VCaP (cell line): ENCODE data around the gene AMT.
"Not testable (repeated sequence)": the region's sequence is repeated elsewhere in the genome, so short reads cannot be mapped to it uniquely, and the experiment has no call there.

ENCODE experiments used
- H3K27ac ChIP-seq: fragments of 450-650 bp; 2 replicates; pipeline ENCODE4 v1.5.1; 2017
- CTCF ChIP-seq: fragments of 450-650 bp; conservative IDR thresholded peaks from 2 replicates; pipeline ENCODE4 v1.5.1; 2017; ENCODE audit warnings: mild to moderate bottlenecking, moderate library complexity

The AMT gene

GRCh38 chr3:49399461-49399860 is 22.8 kb downstream of the AMT start:
- no peak overlapping the region for H3K27ac ChIP-seq
- no peak for TF ChIP-seq CTCF

DNA sequence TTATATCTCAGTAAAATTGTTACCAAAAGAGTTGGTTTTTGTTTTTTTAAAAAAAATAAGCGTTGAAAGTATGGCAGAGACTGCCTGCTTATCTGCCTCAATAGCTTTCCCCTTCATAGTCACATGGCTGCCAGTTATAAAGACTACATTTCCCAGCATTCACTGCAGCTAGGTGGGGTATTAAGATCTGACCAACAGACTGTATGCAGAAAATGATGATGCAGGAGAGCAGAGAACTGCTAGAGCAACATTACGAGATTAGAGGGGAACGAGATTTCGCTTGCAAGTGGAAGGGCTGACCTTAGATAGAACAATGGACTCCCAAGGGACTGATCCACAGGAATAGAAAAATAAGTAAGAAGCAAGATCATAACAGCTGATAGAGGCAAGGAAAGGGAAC is 24.8 kb downstream of the AMT start:
- TF ChIP-seq CTCF = no peak
- no peak overlapping the region for H3K27ac ChIP-seq

- not testable (repeated sequence) for H3K27ac ChIP-seq
Measured at GRCh38 chr3:49391310-49391709, 31.0 kb downstream of the AMT start.

DNA sequence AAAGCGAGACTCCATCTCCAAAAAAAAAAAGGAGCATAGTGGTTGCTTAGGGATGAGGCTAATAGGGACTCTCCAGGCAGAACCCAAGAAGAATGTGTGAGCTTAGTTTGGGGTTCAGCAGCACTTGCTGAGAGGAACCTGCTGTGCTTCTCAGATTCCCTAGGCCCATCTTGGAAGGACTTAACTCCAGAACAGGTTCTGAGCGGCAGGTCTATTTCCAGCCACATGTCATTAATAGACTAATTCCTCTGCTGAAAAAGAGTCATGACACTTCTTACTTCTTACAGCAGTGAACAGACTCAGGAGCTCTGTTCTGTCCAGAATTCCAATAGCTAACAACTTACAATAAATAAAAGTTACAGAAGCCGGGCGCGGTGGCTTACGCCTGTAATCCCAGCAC is 33.0 kb downstream of the AMT start:
- no peak overlapping the region for H3K27ac ChIP-seq
- TF ChIP-seq CTCF = no peak

GRCh38 chr3:49388289-49388820 is 33.9 kb downstream of the AMT start:
- TF ChIP-seq CTCF = no peak
- no peak overlapping the region; the same call in 1 of the 2 replicates for H3K27ac ChIP-seq

GRCh38 chr3:49387721-49388120 is 34.6 kb downstream of the AMT start:
- no peak for TF ChIP-seq CTCF
- no peak overlapping the region; the same call in 1 of the 2 replicates for H3K27ac ChIP-seq

- H3K27ac ChIP-seq = no peak overlapping the region
- TF ChIP-seq CTCF = no peak
Measured at GRCh38 chr3:49386056-49386756, 36.1 kb downstream of the AMT start.

GRCh38 chr3:49385617-49386016 is 36.7 kb downstream of the AMT start:
- no peak for TF ChIP-seq CTCF
- no peak overlapping the region for H3K27ac ChIP-seq
